ENCODE results near the gene ACSS2.
"Not testable (repeated sequence)": the region's sequence is repeated elsewhere in the genome, so short reads cannot be mapped to it uniquely, and the experiment has no call there.

ACSS2 gene

DNA sequence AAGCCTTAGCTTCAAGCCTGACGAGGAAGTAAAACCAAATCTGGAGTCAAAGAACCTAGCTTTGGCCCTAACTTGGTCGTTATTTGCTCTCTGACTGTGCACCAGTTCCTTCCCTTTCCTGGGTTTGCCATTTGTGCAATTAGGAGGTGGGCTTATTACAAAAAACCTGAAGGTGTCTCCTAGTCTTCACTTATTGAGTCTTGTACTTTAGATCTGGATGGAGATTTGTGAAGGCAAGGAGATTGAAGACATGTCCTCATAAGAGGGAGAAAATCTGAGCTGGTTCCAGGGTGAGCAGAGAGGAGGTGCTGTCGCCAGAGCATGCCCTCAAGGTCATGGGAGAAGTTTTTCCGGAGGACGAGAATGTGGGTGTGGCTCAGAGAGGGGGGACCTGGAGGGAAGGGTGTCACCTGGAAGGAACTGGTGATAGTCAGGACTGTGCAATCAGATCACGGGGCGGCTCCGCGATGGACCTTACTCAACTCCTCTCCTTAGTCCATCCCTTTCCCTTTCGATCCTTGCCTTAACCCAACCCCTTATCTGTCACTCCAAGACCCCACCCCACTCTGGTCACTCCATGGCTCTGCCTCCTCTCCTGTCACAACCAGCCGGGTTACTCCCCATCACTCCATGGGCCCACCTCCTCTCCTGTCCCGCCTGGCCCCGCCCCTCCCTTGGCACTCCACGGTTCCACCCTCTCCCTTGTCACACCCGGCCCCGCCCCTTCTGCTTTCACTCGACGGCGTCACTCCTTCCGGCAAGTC is 588 bp upstream of the ACSS2 start:
- peak; percentile 83 for DNase-seq

DNA sequence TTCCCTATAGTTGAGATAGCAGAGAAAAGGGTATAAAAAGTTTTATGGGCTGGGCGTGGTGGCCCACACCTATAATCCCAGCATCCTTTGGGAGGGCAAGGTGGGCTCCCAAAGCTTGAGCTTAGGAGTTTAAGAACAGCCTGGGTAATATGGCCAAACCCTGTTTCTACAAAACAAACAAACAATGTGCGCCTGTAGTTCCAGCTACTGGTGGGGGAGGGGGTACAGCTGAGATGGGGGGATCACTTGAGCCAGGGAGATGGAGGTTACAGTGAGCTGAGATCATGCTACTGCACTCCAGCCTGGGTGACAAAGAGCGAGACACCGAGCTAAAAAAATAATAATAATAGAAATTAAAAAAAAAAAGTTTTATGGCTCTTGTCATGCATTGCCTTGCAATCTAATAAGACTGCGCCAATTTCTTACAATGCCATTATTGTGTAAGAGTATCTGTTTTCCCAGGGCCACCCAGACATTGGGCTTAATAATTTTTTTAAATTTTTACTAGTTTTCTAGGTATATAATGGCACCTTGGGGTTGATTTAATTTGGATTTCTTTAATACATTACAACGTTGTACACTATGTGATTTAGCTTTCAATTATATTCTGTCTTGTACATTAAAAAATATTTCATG is 3.9 kb downstream of the ACSS2 start:
- DNase-seq, result no peak

DNA sequence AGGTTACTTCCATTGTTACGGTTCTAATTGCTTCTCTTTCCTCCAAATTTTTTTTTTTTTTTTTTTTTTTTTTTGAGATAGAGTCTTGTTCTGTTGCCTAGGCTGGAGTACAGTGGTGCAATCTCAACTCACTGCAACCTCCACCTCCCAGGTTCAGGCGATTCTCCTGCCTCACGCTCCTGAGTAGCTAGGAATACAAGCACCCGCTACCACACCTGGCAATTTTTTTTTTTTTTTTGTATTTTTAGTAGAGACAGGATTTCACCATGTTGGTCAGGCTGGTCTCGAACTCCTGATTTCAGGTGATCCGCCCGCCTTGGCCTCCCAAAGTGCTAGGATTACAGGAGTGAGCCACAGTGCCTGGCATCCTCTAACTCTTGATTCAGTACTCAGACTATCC is 4.6 kb downstream of the ACSS2 start:
- not testable (repeated sequence) for DNase-seq

DNA sequence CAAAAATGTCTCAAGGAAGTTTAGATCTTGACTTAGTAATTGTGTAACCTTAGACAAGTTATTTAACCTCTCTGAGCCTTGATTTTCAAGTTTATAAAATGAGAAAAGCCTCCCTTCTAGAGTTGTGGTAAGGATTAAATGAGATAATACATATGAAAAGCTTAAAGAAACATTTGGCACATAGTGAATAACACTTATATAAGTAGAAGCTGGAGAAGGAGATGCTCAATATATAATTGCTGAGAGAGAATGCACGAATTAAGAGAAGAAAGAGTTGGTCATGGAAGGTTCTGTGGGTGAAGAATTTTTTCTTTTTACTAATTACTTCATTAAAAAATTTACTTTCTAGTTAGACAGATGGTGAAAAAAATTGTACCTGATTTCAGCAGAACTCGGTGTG is 5.3 kb downstream of the ACSS2 start:
- DNase-seq, result no peak

DNA sequence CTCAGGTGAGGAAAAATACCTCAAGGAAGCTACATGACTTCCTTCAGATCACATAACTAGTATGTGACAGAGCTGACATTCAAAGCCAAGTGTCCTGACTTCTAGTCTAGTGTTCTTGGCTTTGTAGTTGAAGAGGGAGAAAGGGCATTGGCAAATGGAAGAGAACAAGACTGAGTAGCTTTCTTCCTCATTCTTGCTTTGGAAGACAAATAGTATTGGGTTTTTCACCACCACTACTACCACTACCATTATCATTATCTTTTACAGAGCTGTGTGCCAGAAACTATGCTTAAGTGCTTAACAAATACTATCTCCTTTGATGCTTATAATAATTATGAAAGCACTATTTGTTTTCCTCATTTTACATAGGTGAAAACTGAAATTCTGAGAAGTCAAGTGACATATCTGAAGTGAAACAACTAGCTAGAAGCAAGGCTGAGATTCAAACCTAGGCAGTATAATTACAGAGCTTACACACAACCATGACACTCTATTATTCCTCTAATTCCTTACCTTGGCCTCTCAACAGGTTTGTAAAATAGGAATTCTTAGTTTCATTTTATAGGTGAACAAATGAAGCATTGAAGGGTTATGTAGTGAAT is 6.8 kb downstream of the ACSS2 start:
- DNase-seq, result no peak

DNA sequence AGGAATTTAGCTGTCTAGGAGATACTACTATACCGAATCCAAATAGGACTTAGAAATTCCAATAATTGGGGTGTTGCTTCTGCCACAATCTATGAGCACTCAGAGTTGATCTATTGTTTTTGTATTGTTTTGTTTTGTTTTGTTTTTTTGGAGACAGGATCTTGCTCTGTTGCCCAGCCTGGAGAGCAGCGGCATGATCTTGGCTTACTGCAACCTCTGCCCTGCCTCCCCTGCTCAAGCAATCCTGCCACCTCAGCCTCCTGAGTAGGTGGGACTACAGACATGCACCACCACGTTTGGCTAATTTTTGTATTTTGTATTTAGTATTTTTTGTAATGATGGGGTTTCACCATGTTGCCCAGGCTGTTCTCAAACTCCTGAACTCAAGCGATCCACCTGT is 7.4 kb downstream of the ACSS2 start:
- no peak for DNase-seq

DNA sequence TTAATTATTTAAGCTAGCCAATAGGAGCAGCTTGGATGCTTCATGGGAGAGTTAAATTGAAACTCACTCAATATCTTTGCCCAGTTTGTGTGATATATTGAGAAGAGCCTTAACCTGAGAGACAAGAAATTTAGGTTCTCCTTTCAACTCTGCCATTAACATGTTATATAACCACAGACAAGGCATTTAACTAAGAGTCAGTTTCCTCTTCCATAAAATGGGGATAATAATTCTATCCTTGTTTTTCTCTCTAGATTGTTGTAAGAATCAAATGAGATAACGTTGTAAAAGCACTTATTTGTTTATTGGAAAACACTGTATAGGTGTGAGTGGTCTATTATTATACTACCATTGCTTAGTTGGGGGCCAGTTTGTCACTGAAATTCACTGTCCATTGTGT is 7.8 kb downstream of the ACSS2 start:
- DNase-seq, result no peak

DNA sequence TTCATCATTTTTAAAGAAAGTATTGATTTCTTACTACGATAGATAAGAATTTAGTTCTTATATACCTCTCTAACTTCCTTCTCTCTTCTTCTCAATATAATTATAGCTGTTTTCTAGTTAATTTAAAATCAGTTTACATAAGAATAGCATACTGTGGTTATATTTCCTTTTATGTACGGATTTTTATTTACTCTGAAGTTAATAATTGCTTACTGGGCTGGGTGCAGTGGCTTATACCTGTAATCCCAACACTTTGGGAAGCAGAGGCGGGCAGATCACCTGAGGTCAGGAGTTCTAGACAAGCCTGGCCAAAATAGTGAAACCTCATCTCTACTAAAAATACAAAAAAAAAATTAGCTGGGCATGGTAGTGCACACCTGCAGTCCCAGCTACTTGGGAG is 9.7 kb downstream of the ACSS2 start:
- DNase-seq, result no peak

DNA sequence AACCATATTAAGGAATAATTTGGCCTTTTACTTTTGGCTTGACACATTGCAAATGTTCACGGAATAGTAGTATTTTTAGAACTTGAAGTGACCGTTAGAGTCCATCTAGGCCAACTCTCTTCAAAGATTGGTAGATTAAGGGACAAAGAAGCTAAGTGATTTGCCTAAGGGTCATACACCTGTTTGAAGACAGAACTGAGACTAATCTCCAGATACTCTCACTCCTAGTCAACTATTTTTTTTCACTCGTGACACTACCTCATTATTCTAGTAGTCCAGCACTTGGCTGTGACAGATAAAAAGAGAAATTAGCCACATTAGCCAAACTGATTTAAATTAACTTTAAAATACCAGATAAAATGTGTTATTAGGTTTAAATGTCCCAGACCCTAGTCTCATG is 10.6 kb downstream of the ACSS2 start:
- DNase-seq, result no peak

DNA sequence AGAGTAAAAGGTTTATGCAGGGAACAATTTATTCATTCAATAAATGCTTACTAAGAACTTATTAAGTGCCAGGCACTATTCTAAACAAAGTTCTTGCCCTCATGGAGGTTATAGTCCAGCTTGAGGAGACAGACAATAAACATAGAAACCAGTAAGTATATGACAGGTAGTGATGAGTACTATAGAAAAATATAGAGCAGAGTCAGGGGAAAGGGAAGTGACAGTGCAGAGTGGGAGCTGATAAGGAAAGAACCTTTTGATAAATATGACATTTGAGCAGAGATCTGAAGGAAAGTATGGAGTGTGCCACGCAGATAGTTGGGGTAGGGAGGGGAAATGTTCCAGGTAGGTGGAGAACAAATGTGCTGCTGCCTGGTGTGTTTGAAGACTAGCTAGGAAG is 12.1 kb downstream of the ACSS2 start:
- no peak for DNase-seq

DNA sequence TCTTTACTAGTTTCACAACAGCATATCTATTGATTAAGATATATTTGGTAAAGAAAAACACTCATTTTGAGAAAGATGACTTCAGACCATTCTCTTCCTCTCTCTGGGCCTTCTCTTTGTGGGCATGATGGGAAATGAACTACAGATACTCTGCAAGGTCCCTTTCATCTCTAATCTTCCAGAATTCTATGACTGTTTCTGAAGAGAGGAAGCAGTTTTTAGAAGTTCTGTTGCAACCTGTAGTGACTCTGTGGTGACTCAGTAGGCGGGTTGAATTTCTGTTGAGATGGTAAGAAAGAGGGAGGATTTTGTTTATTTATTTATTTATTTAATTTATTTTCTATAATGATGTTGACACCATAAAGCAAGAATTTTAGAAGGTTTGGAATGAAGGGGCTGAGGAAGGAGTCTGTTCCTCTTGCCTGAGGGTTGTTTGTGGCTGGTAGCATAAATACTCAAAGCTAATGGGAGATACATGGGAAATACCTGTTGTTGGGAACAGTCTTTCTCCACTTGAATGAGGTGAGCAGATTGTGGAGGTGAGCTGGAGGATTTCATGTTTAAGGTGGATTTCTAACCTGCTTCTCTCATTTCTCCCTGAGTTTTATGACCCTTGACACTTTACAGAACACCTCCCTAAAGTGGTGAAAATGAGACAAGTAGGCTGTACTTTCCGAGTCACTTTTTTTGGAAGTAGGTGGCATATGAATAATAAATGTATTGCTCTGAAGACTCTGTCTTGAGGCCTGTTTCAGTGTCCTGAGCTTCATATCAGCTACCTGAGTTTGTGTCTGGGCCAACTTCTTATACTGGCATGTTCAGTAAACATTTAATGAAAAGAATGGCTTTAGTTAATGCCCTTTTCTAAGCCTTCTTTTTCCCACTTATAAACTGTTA is 15.0 kb downstream of the ACSS2 start:
- no peak for DNase-seq

DNA sequence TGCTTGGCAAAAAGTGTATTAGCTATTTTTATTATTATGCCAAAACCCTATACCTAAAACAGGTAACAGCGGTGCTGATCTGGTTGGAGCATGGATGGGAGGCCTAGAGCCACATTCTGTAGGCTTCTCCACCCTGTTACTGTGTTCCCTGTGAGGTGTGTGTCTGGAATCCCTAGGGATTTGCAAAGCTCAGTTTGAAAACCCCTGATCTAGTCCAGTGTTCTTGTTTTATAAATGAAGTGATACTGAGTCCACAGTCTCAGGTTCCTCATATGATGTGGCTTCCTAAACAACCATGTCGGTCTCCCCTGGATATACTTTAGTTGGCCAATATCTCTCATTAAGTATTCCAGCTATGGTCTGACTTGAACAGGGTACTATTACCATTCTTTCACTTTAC is 16.3 kb downstream of the ACSS2 start:
- no peak for DNase-seq

DNA sequence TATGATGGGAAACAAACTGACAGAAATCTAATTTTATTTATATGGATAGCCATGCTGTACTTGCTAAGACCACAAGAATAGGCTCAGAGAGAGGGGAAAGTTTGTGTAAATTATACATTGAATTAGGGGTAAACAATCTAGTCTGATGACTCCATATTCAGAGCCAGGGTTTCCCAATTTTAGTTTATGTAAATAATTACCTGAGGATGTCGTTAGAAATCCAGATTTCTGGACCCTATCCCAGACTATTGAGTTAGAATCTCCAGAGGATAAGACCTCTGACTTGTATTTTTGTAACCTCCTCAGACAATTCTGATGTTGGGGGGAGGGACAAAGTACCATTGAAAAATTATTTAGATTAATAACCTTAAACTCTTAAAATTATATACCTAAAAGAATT is 18.3 kb downstream of the ACSS2 start:
- no peak for DNase-seq

DNA sequence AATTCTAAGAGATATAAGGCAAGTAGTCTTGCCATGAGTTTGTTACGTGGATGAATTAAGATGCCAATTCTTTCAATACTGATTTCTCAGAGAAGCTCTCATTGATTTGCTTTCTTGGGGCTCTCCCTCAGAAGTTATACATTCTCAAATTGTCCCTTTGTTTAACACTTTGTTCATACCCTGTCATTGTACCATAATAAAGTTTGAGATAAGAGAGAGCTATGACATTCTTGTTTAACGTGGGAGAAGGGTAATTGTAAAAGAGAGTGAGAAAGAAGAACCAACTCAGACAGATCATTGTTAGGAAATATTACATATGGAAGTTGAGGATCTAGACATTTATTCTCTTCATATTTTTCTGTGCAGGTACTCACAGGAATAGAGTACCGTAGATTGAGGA is 19.1 kb downstream of the ACSS2 start:
- no peak for DNase-seq

DNA sequence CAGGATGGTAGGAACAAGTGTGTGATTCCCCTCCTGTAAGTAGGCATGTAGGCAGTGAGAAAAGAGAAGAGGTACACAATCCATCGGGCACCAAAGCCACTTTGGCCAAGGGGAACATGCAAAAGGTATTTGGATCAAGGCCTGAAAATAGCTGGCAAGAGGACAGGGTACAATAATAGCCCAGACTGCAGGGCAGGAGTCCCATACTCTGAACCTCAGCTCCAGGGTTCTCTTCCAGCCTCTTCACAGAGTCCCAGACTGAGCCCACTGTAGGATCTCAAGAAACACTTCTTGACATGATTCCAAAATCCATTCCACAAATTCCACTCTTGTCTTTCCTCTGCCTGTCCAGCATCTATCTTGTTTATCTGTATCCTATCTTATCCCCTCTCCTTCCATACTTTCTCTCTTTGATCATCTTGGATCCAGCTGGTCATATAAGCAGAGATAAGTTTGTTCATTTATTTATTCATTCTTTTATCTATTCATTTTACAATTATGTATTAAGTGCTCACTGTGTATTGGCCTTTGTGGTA is 19.7 kb downstream of the ACSS2 start:
- DNase-seq, result no peak

DNA sequence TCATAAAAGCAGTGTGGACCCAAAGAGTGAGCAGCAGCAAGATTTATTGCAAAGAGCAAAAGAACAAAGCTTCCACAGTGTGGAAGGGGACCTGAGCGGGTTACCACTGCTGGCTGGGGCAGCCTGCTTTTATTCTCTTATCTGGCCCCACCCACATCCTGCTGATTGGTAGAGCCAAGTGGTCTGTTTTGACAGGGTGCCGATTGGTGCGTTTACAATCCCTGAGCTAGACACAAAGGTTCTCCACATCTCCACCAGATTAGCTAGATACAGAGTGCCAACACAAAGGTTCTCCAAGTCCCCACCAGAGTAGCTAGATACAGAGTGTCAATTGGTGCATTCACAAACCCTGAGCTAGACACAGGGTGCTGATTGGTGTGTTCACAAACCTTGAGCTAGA is 21.7 kb downstream of the ACSS2 start:
- not testable (repeated sequence) for DNase-seq

DNA sequence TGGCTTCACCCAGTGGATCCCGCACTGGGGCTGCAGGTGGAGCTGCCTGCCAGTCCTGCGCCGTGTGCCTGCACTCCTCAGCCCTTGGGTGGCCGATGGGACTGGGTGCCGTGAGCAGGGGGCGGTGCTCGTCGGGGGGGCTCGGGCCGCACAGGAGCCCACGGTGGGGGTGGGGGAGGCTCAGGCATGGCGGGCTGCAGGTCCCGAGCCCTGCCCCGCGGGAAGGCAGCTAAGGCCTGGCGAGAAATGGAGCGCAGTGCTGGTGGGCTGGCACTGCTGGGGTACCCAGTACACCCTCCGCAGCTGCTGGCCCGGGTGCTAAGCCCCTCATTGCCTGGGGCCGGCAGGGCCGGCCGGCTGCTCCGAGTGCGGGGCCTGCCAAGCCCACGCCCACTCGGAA is 22.3 kb downstream of the ACSS2 start:
- DNase-seq, result not testable (repeated sequence)

DNA sequence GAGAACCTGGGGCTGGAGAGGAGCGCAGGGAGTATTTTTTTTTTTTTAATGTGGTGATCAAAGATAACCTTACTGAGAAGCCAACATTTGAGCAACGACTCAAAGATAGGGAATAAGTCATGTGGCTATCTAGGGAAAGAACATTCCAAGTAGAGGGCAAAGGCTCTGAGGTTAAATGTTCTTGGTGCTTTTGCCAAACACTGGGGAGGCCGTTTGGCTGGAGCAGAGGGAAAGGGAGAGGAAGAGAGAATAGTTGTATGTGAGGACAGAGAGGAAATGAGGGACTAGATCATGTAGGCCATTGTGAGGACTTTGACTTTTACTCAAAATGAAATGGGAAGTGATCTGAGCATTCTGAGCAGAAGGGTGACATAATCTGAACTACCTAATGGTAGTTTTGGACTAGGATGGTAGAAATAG is 27.8 kb downstream of the ACSS2 start:
- DNase-seq, result no peak

DNA sequence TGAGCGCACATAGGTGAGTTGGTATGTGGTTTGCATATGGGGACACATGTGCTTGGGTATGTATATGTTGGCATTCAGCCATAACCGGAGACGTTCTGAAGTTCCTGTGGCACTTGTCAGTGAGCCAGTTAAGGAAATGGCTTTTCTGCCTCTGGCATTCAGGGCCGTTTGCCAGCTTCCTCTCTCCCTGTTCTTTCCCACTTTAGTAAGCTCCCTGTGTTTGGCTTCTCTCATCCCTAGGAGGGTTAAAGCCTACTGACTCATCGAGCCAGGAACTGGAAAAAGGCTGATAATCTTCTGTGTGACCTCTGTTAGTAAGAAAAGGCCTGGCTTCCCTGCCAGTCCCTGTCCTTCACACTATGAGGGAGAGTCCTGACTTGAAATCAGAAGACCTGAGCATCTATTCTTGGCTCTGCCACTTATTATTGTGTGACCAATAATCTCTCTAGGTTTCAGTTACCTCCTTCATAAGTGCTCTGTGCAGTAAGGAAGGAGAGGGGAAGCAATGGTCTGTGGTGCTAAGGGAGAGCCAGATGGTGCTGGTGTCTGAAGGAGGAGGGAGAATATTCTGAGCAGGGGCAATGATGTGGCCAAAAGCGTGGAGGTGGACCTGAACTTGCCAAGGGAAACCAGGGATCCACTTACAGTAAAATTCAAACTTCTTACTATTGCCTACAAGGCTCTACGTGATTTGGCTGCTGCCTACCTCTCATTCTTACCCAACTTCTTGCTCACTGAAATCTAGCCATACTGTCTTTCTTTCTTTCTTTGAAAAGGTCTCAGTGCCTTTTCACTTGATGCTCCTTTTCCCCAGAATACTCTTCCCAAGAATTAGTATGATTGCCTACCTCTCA is 31.4 kb downstream of the ACSS2 start:
- peak; percentile 14 for DNase-seq

DNA sequence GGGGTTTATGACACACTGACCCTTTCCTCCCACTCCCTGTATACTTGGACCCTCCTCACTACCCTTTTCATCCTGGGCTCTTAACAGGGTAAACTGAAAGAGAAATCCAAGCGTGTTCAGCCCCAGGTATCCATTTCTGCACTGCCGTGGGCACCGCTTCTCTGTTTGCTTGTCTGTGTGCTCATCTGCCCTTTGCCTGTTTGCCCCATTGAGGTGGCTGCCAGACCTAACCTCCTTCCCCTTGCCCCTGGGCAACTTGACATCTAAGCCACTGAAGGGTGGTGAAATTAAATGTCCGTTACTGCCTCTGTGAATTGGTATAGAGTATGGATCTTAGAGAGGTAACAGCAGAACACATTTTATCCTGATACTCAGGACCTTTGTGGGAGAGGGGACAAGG is 38.7 kb downstream of the ACSS2 start:
- DNase-seq, result no peak

DNA sequence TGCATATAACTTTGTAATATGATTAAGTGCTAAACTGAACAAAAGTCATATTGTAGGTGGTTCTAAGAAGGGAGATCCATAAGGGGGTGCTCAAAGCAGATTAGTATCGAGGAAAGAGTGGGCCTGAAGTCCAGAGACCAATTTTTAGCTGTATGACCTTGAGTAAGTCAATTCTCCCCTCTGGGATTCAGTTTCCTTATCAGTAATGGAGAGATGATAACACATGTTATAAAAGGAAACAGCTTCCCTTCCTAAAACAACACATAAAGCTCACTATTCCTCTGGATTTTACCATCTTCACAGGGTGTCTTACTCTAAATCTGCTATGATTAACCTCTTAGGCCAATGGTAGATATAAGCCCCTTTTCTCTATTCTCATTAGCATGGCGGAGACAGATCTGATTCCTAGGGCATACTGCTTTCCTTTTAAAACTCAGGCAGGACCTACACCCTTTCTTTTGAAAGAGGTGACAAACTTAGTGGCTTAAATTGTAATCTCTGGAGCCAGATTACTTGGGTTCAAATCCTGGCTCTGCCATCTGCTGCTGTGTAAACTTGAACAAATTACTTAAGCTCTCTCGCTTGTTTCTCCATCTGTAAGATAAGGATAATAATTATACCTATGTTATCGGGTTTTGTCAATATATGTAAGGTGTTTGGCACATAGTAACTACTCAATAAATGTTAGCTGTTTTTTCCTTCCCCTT is 39.5 kb downstream of the ACSS2 start:
- DNase-seq, result no peak
